GM18511 (cell line): ENCODE data around the gene ADCY6.

Source experiments
- ATAC-seq: cut with Tn5 transposase; IDR thresholded peaks from one replicate; pipeline ENCODE4 v1.9.1; 2021; ENCODE audit warnings: mild to moderate bottlenecking, moderate library complexity; ENCODE audit not compliant: unreplicated experiment

ADCY6 gene

GRCh38 chr12:48816143-48816854 lies 27.4 kb upstream of the ADCY6 start:
- no peak for ATAC-seq

- ATAC-seq: peak; percentile 36
Observed at GRCh38 chr12:48815126-48816110, 26.5 kb upstream of the ADCY6 start.

DNA sequence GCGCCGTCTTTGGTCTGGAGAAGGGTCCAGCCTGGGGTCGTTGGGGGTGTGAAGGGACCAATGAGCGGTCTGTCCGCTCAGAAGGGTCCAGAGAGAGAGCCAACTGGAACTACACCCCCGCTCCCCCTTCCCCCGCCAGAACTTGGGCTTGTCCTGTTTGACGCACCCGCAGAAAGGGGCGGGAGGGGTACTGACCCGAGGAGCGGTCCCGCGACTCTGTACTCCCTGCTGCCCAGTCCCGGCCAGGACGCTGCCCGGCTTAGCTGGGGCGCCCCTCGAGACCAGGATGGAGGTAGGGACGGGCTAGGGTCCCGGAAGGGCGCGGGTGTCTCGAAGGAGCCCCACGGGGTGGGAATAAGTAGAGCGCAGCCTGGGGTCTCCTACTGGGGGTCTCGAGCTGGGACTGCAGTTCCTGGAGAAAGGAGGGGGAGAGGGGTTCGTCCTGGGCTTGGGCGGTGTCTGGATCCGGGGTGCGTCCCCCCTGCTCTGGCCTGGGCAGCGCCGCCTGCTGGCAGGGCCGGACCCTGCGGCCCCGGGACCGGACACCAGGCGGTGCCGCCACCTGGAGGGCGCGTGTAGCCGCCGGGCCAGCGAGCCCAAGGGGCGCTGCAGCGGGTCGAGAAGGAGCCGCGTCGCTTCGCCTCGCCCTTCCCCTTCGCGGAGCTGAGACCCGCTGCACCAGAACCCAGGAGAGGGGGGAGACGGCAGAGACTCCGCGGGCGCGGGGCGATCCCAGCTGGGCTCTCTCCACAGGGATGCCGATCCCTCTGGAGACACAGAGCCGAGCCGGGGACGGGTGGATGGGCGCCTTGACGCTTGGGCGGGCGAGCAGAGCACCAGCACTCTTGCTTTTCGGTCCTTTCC lies 25.6 kb upstream of the ADCY6 start:
- peak; percentile 84 for ATAC-seq

GRCh38 chr12:48813465-48814261 lies 24.8 kb upstream of the ADCY6 start:
- no peak for ATAC-seq

GRCh38 chr12:48812389-48812788 lies 23.5 kb upstream of the ADCY6 start:
- no peak for ATAC-seq

DNA sequence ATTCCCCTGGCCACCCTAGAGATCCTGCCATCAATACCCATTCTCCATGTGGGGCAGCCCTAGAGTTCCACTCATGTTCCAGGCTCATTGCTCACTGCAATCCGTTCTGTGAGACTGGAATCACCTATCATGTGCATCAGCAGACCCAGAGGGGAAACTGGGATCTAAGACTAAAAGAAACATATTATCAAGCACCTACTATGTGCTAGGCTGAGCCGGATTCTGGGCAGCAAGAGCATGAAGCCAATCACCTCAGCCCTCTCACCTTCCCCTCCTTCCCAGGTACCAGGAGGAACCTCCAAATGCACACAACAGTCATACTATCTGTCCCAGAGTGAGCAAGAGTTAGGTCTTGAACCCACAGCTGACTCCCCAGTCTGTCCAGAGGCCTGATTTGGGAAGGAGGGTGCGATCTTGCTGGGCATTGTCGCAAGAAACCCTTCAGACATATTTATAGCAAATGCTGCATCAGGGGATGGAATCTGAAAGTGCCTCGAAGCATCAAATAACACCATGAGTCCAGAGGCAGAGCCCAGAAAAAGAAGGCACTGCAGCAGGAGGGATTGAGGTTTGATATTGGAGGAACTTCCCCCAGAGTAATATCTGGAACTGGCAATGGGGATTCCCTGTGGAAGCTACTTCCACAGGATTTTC lies 22.7 kb upstream of the ADCY6 start:
- no peak for ATAC-seq

- no peak for ATAC-seq
Observed at GRCh38 chr12:48810903-48811431, 22.1 kb upstream of the ADCY6 start.

GRCh38 chr12:48807981-48808380 lies 19.1 kb upstream of the ADCY6 start:
- ATAC-seq: no peak

GRCh38 chr12:48803675-48804074 lies 14.8 kb upstream of the ADCY6 start:
- no peak for ATAC-seq

DNA sequence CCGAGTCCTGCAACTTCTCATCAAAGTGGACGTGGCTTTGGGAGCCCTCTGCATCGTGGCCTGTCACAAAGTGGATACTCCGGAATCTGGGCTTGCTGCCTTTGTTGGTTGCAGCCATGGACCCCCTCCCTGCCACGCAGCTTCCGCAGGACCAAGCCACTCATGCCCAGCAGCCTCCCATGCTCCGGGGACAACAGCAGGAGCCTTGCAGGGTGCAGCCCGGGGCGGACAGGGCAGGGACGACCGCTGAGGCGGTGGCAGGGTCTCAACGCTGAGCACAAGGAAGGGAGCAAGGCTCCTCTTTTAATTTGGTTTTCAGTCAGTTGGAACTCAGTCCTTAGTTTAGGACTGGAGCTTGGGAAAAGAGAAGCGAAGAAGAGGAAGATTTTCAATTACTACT lies 12.1 kb upstream of the ADCY6 start:
- no peak for ATAC-seq

- ATAC-seq: no peak
Observed at GRCh38 chr12:48800457-48800856, 11.6 kb upstream of the ADCY6 start.

DNA sequence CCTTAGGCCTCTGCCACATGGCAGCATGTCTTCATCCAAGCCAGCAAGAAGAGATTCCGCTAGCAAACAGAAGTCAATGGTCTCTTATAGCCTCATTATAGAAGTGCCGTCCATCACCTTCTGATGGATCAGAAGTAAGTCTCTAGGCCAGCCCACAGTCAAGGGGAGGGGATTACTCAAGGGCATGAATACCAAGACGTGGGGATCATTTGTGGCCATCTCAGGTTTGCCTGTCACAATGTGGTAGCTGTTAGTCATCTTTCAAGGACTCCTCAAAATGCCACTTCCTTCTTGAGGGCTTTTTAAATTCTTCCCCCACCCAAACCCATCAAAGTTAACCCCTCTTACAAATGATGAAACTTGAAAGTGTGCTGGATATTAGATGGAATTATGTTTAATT lies 8.1 kb upstream of the ADCY6 start:
- no peak for ATAC-seq

DNA sequence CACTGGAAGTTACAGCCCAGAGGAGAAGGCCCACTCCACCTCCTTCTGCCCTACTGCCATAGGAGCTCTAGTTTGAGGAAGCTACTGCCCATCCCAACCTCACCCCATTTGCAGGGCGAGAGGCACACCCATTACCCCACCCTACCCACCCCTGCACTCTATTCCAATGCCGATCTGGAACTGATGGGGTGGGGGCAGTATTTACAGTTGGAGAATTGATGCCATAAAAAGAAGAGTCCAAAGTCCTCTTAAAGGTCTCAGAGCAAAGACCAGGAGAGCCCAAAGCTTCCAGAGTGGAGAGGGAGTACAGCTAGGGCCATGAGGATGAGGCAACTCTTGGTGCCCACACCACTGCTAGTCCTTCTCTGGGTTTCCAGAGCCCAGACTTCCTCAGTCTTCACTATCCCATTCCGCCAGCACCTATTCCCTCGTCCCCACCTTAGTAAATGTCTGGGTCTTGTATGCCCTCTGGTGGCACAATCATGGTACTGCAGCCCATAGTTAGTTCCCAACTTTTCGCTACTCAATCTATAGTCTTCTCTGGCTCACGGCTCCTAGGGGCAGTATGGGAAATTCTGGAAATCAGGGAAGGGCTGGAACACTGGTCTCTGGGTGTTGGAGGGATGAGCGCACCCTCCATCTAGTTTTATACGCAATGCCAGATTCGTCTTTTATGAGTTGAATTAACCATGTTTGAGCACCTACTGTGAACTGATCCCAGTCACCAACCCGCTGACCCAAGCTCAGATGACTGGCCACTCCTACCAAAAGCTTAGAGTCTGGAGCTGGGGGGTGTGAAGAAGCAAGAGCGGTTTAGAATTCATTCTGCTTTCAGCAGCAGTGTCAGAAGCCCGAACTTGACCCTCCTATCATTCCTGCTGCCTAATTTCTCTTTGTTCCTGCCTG lies 6.9 kb upstream of the ADCY6 start:
- ATAC-seq: peak; percentile 44

GRCh38 chr12:48794870-48795269 lies 6.0 kb upstream of the ADCY6 start:
- no peak for ATAC-seq

DNA sequence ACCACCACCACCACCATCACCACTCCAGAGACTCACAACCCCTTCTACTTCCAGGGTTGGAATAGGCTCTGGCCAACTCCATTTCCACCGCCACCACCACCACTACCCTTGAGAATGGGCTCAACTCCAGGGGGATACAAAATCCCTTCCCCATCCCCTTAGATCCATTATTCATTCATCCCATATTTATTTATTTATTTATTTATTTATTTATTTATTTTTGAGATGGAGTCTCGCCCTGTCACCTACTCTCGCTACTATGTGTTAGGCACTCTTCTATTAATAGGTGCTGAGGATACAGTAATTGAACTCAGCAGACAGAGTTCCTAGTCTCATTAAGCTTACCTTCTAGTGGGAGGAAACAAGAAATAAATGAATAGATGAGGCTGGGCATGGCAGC lies 4.8 kb upstream of the ADCY6 start:
- ATAC-seq: no peak

GRCh38 chr12:48789858-48790326 lies 1.0 kb upstream of the ADCY6 start:
- ATAC-seq: no peak

- peak; percentile 21 for ATAC-seq
Observed at GRCh38 chr12:48788524-48788853, 400 bp downstream of the ADCY6 start.

DNA sequence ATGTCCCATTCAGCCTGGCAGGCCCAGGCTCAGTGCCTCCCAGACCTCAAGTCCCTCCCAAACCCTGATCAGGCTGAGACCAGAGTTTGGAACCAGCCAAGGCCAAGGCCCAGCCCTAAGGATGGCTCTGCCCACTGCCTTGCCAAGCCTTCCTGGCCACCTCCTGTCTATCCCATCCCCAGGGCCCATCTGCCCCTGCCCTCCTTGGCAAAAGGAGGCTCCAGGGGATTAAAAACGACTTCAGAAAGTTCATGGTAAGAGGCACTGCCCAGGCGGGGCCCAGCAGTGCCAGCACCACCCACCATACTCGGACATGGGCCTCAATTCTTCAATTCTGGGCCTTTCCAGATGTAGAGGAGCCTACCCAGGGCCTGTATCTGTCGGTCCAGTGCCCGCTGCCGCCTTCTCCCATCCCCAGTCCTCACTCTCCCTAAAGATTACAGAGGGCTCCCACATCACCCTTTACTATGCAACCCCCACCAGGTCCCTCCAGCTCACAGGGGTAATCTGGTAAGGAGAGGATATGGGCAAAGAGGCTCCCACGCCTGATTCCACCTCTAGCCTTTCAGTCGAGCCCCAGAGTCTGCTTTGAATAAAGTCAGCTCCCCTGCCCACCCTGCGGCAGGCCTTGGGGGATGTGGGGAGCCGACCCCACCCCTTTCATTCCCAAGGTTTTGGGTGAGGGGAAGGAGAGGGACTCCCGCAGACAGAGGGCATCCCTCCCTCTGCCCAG lies 932 bp downstream of the ADCY6 start:
- ATAC-seq: no peak
